HepG2 (cell line): ENCODE results near the gene CFAP46. TPM values are rescaled to one million over a fixed set of nuclear protein-coding genes. Genes with fewer than 3 reads are reported as not detected.

Experiments
- ATAC-seq: fragments of 200-7000 bp; cut with Tn5 transposase; 3 replicates; pipeline ENCODE4 v1.9.1; 2020; ENCODE audit warnings: mild to moderate bottlenecking, moderate library complexity
- BruUV-seq: library from RNA; stranded (reverse); fragments of 400-500 nt; replicated peaks from 2 replicates; lab custom pipeline; 2021; lab: Mats Ljungman, UMichigan
- CTCF ChIA-PET: fragments of 300-600 bp; formaldehyde crosslinking; extraction: SDS; loops from one replicate; lab custom pipeline; 2021; ENCODE audit warnings: low total read pairs, inconsistent platforms, low intra/inter-chr PET ratio; lab: Yijun Ruan, JAX
- POLR2A ChIA-PET: fragments of 350-600 bp; sonication (Branson Sonifier 250); formaldehyde crosslinking; loops from one replicate; lab custom pipeline; 2020; ENCODE audit warnings: antibody characterized with exemption, inconsistent platforms; lab: Yijun Ruan, JAX
- DNase-seq: peaks from one replicate; pipeline ENCODE4 v3.0.0-alpha.2; 2015; ENCODE audit warnings: low spot score
- FAIRE-seq: peaks from 3 replicates; lab custom pipeline; 2011; peaks lifted over from hg19 to GRCh38; lab: Jason Lieb, UNC
- H2AFZ ChIP-seq: one replicate; pipeline ENCODE4 v1.6.1; 2011; ENCODE audit warnings: low read length, inconsistent platforms
- H3K27ac ChIP-seq: fragments of 300-600 bp; 3 replicates; pipeline ENCODE4 v1.8.0; 2011; ENCODE audit warnings: mixed run types, mild to moderate bottlenecking, mixed read lengths, low read length, inconsistent platforms; ENCODE audit not compliant: insufficient read depth; ENCODE audit errors: extremely low read length
- H3K27me3 ChIP-seq, 2 experiments: fragments of 200-600 bp in 1 of 2; 2 replicates in 1 of 2; 3 replicates in 1 of 2; pipeline versions ENCODE4 v1.6.0 to v1.8.0; 2011; ENCODE audit warnings: low read length in 2 of 2, mild to moderate bottlenecking in 2 of 2, moderate library complexity in 2 of 2, inconsistent platforms in 1 of 2; ENCODE audit not compliant: insufficient read depth in 2 of 2, control insufficient read depth in 1 of 2
- H3K36me3 ChIP-seq, 2 experiments: fragments of 200-600 bp in 1 of 2; replicated peaks in 1 of 2; 2 replicates in 1 of 2; 3 replicates in 1 of 2; pipeline versions ENCODE4 v1.5.1 to v1.8.0; 2011; ENCODE audit warnings: low read length in 2 of 2, inconsistent platforms in 1 of 2; ENCODE audit not compliant: insufficient read depth in 2 of 2, control insufficient read depth in 1 of 2
- H3K4me1 ChIP-seq: 2 replicates; pipeline ENCODE4 v1.5.1; 2012; ENCODE audit warnings: low read length, inconsistent platforms; ENCODE audit not compliant: insufficient read depth
- H3K4me2 ChIP-seq: 2 replicates; pipeline ENCODE4 v1.6.0; 2011; ENCODE audit warnings: low read depth, low read length, inconsistent platforms
- H3K4me3 ChIP-seq, 3 experiments: fragments of 200-600 bp in 1 of 3; sonication (generic), shearing (Covaris generic) in 1 of 3; replicated peaks in 1 of 3; 2 replicates each; pipeline ENCODE4 v1.5.1; 2011 to 2016; ENCODE audit warnings: low read length in 3 of 3, inconsistent platforms in 2 of 3, low read depth in 2 of 3, mild to moderate bottlenecking in 2 of 3, control low read depth in 1 of 3, mixed read lengths in 1 of 3; ENCODE audit not compliant: insufficient read depth in 1 of 3
- H3K79me2 ChIP-seq: one replicate; pipeline ENCODE4 v1.6.1; 2011; ENCODE audit warnings: low read length, inconsistent platforms; ENCODE audit not compliant: insufficient read depth
- H3K9ac ChIP-seq: 2 replicates; pipeline ENCODE4 v1.6.0; 2011; ENCODE audit warnings: mild to moderate bottlenecking, low read depth, low read length, inconsistent platforms; ENCODE audit not compliant: insufficient read depth
- H3K9me3 ChIP-seq: 2 replicates; pipeline ENCODE4 v1.5.1; 2012; ENCODE audit warnings: mild to moderate bottlenecking, low read length
- H4K20me1 ChIP-seq: 2 replicates; pipeline ENCODE4 v1.6.0; 2011; ENCODE audit warnings: inconsistent platforms, mild to moderate bottlenecking, low read length, moderate library complexity; ENCODE audit not compliant: insufficient read depth
- AKAP8 ChIP-seq: sonication (generic); formaldehyde crosslinking; IDR thresholded peaks from 2 replicates; pipeline ENCODE4 v1.5.1; 2020; ENCODE audit warnings: mild to moderate bottlenecking, missing genetic modification reagents
- FLYWCH1 ChIP-seq: sonication (generic); formaldehyde crosslinking; IDR thresholded peaks from 2 replicates; pipeline ENCODE4 v1.8.1; 2023; ENCODE audit warnings: mild to moderate bottlenecking, missing genetic modification reagents
- GRHL1 ChIP-seq: sonication (generic); formaldehyde crosslinking; conservative IDR thresholded peaks from 2 replicates; pipeline ENCODE4 v1.8.0; 2022; ENCODE audit warnings: missing genetic modification reagents
- KLF11 ChIP-seq: IDR thresholded peaks from 2 replicates; pipeline ENCODE4 v1.6.1; 2016; ENCODE audit warnings: missing compliant biosample characterization
- MED8 ChIP-seq: sonication (generic); formaldehyde crosslinking; IDR thresholded peaks from 2 replicates; pipeline ENCODE4 v1.8.1; 2023; ENCODE audit warnings: mild to moderate bottlenecking, missing genetic modification reagents; ENCODE audit not compliant: insufficient replicate concordance
- PLRG1 ChIP-seq: fragments of 450-650 bp; conservative IDR thresholded peaks from 2 replicates; pipeline ENCODE4 v1.6.1; 2016
- RCOR2 ChIP-seq: IDR thresholded peaks from 2 replicates; pipeline ENCODE4 v1.6.1; 2016; ENCODE audit warnings: missing biosample characterization, missing genetic modification reagents
- SNRNP70 ChIP-seq: fragments of 200-400 bp; formaldehyde crosslinking; IDR thresholded peaks from 2 replicates; pipeline ENCODE4 v1.6.1; 2017; ENCODE audit warnings: mild to moderate bottlenecking, low read depth, low read length, moderate library complexity
- ZNF235 ChIP-seq: sonication (generic); formaldehyde crosslinking; IDR thresholded peaks from 2 replicates; pipeline ENCODE4 v1.8.1; 2023; ENCODE audit warnings: mild to moderate bottlenecking, missing genetic modification reagents, borderline replicate concordance
- ZNF607 ChIP-seq: sonication (generic); formaldehyde crosslinking; IDR thresholded peaks from 2 replicates; pipeline ENCODE4 v1.5.1; 2020; ENCODE audit warnings: missing genetic modification reagents, mild to moderate bottlenecking, borderline replicate concordance
- WGBS: methylation state at CpG from one replicate; pipeline ENCODE4 v1.1.6; 2017; ENCODE audit warnings: low lambda C conversion rate; 5-methylcytosine and 5-hydroxymethylcytosine counted together
- in situ Hi-C: cut with HindIII; loops from 2 replicates; pipeline ENCODE4 v1.10.0; 2017; ENCODE audit warnings: low pct_unique_long_range_greater_than_20kb; ENCODE audit not compliant: extremely low pct_ligation_motif_present
- intact Hi-C: fragments of 100-400 bp; cut with micrococcal nuclease; formaldehyde crosslinking; loops from one replicate; pipeline ENCODE4 v1.10.0; 2022; ENCODE audit not compliant: unreplicated experiment
- polyA plus RNA-seq, 8 experiments: library from polyadenylated mRNA; depleted of rRNA in 3 of 8; stranded (reverse) in 7 of 8; unstranded in 1 of 8; fragments of >200 nt; fragmentation: Illumina TruSeq in 4 of 8; extraction: Trizol in 4 of 8; gene quantifications; 2 replicates each; pipeline versions ENCODE4 v1.2.1 to v1.2.3, GENCODE V29; 2011 to 2016; ENCODE audit warnings: low read depth in 4 of 8, missing spikeins in 1 of 8, mixed read lengths in 1 of 8; ENCODE audit not compliant: insufficient read depth in 1 of 8
- total RNA-seq, 5 experiments: library from RNA; depleted of rRNA; stranded (reverse); fragments of >200 nt; fragmentation: Illumina TruSeq; extraction: Trizol; gene quantifications; 2 replicates each; pipeline ENCODE4 v1.2.3, GENCODE V29; 2016; ENCODE audit warnings: low read depth in 1 of 5
- TF ChIP-seq, protein P1 (sequence below): sonication (generic); formaldehyde crosslinking; IDR thresholded peaks from 2 replicates; pipeline ENCODE4 v1.4.0; 2020; ENCODE audit warnings: missing genetic modification reagents
- TF ChIP-seq, protein P2 (sequence below): sonication (generic); formaldehyde crosslinking; IDR thresholded peaks from 2 replicates; pipeline ENCODE4 v1.5.0; 2020; ENCODE audit warnings: missing genetic modification reagents

The CFAP46 gene
- total and polyA plus RNA-seq, 2 of the 13 experiments (the other 11 are each of a cell fraction or from before 2014, with no cell fraction given), result 0.24 to 0.84 TPM

DNA sequence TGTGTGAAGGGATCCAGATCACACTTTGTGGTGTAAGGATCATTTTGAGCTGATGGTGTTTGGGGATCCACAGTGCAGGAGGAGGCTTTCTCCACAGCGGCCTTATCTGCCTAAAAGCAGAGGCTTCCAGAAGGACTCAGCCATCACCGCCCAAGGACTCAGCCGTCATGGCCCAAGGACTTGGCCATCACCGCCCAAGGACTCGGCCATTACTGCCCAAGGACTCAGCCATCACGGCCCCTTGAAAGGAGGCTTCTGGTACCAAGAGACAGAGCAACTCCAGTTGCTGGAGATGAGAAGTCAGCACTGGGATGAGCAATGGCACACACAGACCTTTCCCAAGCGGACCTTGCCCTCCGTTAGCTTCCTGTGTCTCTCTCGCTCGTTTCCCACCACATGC lies 6.0 kb upstream of the CFAP46 start:
- no TSS peak for BruUV-seq
- no peak overlapping the region for H2AFZ ChIP-seq
- no peaks in the 10 kb centered on the region for H3K9me3 ChIP-seq
- H3K4me3 ChIP-seq, result no peak overlapping the region
- H3K27me3 ChIP-seq, result peaks cover 8 to 47% of the 10 kb centered on the region in 2 experiments; a peak in 4 of 5 replicates
- no peak overlapping the region for H3K9ac ChIP-seq
- TF ChIP-seq RCOR2 (CRISPR knock-in tag), result no peak
- TF ChIP-seq MED8 (CRISPR knock-in tag), result no peak
- no peak for TF ChIP-seq ZNF235 (CRISPR knock-in tag)
- TF ChIP-seq PLRG1, result no peak
- TF ChIP-seq ZNF607 (CRISPR knock-in tag), result no peak
- no peak for TF ChIP-seq GRHL1
- TF ChIP-seq, protein P1, sequence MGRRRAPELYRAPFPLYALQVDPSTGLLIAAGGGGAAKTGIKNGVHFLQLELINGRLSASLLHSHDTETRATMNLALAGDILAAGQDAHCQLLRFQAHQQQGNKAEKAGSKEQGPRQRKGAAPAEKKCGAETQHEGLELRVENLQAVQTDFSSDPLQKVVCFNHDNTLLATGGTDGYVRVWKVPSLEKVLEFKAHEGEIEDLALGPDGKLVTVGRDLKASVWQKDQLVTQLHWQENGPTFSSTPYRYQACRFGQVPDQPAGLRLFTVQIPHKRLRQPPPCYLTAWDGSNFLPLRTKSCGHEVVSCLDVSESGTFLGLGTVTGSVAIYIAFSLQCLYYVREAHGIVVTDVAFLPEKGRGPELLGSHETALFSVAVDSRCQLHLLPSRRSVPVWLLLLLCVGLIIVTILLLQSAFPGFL (CRISPR knock-in tag), result no peak
- TF ChIP-seq KLF11 (CRISPR knock-in tag), result no peak
- TF ChIP-seq FLYWCH1 (CRISPR knock-in tag), result no peak
- TF ChIP-seq AKAP8 (CRISPR knock-in tag), result no peak
- TF ChIP-seq, protein P2, sequence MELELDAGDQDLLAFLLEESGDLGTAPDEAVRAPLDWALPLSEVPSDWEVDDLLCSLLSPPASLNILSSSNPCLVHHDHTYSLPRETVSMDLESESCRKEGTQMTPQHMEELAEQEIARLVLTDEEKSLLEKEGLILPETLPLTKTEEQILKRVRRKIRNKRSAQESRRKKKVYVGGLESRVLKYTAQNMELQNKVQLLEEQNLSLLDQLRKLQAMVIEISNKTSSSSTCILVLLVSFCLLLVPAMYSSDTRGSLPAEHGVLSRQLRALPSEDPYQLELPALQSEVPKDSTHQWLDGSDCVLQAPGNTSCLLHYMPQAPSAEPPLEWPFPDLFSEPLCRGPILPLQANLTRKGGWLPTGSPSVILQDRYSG (CRISPR knock-in tag), result no peak
- TF ChIP-seq SNRNP70, result no peak
- no peaks in the 10 kb centered on the region for H3K36me3 ChIP-seq
- ChIA-PET POLR2A (no interaction called here), CTCF (no interaction called here)
- in situ Hi-C loops, result loop anchor here (10.0 kb wide), 1 partner anchor 176 kb away; no protein-coding TSS in a partner anchor
- H3K4me2 ChIP-seq, result no peak overlapping the region
- H4K20me1 ChIP-seq, result 0 out of 2 replicates have a peak, but pooled peaks cover under 1% of the 10 kb centered on the region
- ATAC-seq, result no peak
- H3K79me2 ChIP-seq, result no peaks in the 10 kb centered on the region
- FAIRE-seq, result no peak
- intact Hi-C loops, result no loop called here
- WGBS, result 22% methylated on average over 10 of the region's 10 CpGs
- no peak overlapping the region for H3K27ac ChIP-seq
- H3K4me1 ChIP-seq, result no peaks in the 10 kb centered on the region
- DNase-seq, result no peak
